Measurements from ENCODE around the gene COLEC12.

DNA sequence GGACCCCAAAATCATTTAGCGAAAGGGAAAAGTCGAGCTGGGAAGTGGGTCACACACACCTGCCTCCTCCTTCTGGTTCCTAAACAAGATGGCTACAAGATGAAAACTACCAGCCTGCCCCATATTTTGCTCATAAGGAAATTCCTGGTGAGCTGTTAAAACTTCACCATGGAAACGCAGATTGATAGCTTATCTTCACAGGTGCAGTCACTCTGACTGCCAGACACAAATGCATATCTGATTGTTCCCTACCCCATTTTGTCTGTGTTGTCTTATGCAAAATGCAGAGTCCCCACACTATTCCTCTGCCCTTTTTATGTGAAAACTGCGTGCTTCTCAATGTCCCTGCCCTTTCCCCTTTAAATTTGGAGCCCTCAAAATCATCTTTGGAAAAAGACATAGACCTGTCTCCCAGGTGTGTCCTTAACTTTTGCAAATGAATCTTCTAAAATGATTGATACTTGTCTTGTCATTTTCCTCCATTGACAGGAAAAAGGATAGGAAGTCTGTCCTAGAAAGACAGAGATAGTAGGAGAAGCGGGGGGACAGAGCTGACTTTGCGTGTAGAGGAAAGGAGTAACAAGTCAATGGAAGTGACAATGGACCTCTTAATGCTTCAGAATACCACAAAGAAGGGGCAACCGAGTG lies 193.8 kb downstream of the COLEC12 start:
- TF ChIP-seq, protein P1, sequence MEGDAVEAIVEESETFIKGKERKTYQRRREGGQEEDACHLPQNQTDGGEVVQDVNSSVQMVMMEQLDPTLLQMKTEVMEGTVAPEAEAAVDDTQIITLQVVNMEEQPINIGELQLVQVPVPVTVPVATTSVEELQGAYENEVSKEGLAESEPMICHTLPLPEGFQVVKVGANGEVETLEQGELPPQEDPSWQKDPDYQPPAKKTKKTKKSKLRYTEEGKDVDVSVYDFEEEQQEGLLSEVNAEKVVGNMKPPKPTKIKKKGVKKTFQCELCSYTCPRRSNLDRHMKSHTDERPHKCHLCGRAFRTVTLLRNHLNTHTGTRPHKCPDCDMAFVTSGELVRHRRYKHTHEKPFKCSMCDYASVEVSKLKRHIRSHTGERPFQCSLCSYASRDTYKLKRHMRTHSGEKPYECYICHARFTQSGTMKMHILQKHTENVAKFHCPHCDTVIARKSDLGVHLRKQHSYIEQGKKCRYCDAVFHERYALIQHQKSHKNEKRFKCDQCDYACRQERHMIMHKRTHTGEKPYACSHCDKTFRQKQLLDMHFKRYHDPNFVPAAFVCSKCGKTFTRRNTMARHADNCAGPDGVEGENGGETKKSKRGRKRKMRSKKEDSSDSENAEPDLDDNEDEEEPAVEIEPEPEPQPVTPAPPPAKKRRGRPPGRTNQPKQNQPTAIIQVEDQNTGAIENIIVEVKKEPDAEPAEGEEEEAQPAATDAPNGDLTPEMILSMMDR (conservative IDR thresholded peaks at IDR 0.05) = no peak
- no peak for TF ChIP-seq ZFX (IDR thresholded peaks at IDR 0.05)
